ENCODE results near the gene TP73. TPM values are rescaled to one million over a fixed set of nuclear protein-coding genes. Genes with fewer than 3 reads are reported as not detected.

TP73 gene
- total RNA-seq, 4 donors from 2014 or later = 0.30 to 0.76 TPM; not detected in 2

DNA sequence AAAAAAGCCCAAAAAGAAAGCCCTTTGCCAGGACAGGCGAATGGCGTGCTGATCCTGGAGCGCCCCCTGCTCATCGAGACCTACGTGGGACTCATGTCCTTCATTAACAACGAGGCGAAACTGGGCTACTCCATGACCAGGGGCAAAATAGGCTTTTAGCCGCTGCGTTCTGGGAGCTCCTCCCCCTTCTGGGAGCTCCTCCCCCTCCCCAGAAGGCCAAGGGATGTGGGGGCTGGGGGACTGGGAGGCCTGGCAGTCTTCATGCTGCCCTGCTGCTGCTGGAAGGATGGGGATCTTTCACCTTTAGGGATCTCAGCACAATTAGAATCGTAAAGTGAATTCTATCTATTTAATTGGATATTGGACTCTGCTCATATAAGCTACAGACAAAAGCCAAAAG, 23.9 kb upstream of the TP73 start:
- intact Hi-C loops (cut with DNase I; ENCODE audit: low total_unique reads) = no loop called here
- TF ChIP-seq, protein P1, sequence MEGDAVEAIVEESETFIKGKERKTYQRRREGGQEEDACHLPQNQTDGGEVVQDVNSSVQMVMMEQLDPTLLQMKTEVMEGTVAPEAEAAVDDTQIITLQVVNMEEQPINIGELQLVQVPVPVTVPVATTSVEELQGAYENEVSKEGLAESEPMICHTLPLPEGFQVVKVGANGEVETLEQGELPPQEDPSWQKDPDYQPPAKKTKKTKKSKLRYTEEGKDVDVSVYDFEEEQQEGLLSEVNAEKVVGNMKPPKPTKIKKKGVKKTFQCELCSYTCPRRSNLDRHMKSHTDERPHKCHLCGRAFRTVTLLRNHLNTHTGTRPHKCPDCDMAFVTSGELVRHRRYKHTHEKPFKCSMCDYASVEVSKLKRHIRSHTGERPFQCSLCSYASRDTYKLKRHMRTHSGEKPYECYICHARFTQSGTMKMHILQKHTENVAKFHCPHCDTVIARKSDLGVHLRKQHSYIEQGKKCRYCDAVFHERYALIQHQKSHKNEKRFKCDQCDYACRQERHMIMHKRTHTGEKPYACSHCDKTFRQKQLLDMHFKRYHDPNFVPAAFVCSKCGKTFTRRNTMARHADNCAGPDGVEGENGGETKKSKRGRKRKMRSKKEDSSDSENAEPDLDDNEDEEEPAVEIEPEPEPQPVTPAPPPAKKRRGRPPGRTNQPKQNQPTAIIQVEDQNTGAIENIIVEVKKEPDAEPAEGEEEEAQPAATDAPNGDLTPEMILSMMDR (IDR thresholded peaks at IDR 0.05) = no peak
- TF ChIP-seq POLR2A (IDR thresholded peaks at IDR 0.05) = no peak
- Histone ChIP-seq H3K36me3 (no peaks in the 10 kb centered on the region), H3K4me3 (no peak overlapping the region), H3K27ac (no peak overlapping the region), H3K9me3 (no peaks in the 10 kb centered on the region), H3K4me1 (peaks cover 0 to 3% of the 10 kb centered on the region in 2 donors), H3K27me3 (no peaks in the 10 kb centered on the region)
- DNase-seq = no peak

DNA sequence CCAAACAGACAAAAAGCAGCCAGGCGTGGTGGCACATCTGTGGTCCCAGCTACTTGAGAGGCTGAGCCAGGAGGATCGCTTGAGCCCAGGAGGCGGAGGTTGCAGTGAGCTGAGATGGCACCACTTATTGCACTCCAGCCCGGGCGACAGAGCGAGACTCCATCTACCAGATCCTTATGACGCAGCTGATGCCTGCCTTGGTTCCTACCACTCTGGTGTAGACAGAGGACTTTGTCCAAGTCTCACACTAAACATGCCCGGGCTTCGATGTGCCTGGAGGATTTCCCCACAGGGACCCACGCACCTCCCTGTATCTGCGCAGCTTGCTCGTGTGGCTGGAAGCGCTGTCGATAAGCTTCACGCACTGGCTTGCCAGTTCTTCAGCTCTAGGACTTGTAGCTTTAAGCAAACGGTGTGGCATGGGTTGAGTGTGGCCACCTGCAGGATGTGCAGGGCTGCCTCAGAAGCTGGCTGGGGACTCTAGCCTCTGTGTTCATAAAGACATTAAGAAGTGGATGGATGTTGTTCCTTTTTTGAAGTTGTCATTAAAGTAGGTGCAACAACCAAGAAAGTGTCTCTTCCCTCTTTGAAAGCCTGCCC, 22.7 kb upstream of the TP73 start:
- intact Hi-C loops (cut with DNase I; ENCODE audit: low total_unique reads) = no loop called here
- H3K9me3 ChIP-seq = no peaks in the 10 kb centered on the region
- no peak overlapping the region for H3K27ac ChIP-seq
- TF ChIP-seq, protein P1 (IDR thresholded peaks at IDR 0.05) = no peak
- TF ChIP-seq POLR2A (IDR thresholded peaks at IDR 0.05) = no peak
- H3K4me1 ChIP-seq = no peaks in the 10 kb centered on the region
- no peak overlapping the region for H3K4me3 ChIP-seq
- no peaks in the 10 kb centered on the region for H3K27me3 ChIP-seq
- no peaks in the 10 kb centered on the region for H3K36me3 ChIP-seq
- DNase-seq = no peak

DNA sequence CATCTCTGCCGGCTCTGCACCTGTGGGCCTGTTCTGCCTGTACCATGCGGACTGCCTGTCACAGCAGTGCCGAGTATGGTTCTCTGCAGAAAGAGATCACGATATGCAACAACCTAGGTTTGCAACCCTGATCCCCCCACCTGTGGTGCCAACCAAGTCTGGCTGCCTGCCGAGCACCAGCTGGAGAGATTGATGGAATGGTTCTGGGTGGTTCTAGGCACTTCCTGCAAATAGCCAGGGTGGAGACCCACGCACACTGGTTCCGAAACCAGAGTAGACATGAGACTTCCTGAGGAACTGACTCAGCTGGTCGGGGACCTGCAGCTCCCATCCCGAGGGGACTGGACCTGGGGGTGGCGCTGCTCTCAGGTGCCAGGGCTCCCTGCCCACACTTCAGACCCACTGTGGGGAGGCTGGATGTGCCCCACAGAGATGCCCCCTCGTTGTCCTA, 22.1 kb upstream of the TP73 start:
- no peaks in the 10 kb centered on the region for H3K9me3 ChIP-seq
- no peak for TF ChIP-seq POLR2A (IDR thresholded peaks at IDR 0.05)
- TF ChIP-seq, protein P1 (IDR thresholded peaks at IDR 0.05) = no peak
- intact Hi-C loops (cut with DNase I; ENCODE audit: low total_unique reads) = no loop called here
- no peaks in the 10 kb centered on the region for H3K4me1 ChIP-seq
- H3K27me3 ChIP-seq = no peaks in the 10 kb centered on the region
- no peak overlapping the region for H3K27ac ChIP-seq
- DNase-seq = no peak
- H3K4me3 ChIP-seq = no peak overlapping the region
- H3K36me3 ChIP-seq = no peaks in the 10 kb centered on the region

DNA sequence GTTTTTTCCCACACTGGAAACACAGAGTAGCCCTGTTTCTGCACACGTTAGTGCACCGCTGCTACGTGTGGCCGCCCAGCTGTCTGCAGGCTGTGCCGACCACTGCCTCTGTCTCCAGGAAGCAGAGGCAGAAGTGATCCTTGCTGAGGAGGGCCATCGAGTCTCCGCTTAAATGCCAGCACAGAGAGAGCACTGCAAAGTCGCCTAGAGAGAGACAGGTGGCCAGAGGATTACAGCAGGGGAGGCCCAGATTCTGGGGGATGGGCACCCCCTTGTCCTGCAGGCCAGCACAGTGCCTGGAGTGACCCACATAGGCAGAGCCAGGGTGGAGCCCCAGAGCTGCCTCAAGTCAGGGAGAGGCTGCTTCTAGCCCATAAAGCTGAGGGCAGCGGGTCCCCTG, 21.4 kb upstream of the TP73 start:
- Histone ChIP-seq H3K36me3 (no peaks in the 10 kb centered on the region), H3K27ac (no peak overlapping the region), H3K4me3 (no peak overlapping the region), H3K27me3 (no peaks in the 10 kb centered on the region), H3K9me3 (no peaks in the 10 kb centered on the region), H3K4me1 (no peaks in the 10 kb centered on the region)
- intact Hi-C loops (cut with DNase I; ENCODE audit: low total_unique reads) = no loop called here
- TF ChIP-seq POLR2A (IDR thresholded peaks at IDR 0.05) = no peak
- TF ChIP-seq, protein P1 (IDR thresholded peaks at IDR 0.05) = no peak
- DNase-seq = no peak

DNA sequence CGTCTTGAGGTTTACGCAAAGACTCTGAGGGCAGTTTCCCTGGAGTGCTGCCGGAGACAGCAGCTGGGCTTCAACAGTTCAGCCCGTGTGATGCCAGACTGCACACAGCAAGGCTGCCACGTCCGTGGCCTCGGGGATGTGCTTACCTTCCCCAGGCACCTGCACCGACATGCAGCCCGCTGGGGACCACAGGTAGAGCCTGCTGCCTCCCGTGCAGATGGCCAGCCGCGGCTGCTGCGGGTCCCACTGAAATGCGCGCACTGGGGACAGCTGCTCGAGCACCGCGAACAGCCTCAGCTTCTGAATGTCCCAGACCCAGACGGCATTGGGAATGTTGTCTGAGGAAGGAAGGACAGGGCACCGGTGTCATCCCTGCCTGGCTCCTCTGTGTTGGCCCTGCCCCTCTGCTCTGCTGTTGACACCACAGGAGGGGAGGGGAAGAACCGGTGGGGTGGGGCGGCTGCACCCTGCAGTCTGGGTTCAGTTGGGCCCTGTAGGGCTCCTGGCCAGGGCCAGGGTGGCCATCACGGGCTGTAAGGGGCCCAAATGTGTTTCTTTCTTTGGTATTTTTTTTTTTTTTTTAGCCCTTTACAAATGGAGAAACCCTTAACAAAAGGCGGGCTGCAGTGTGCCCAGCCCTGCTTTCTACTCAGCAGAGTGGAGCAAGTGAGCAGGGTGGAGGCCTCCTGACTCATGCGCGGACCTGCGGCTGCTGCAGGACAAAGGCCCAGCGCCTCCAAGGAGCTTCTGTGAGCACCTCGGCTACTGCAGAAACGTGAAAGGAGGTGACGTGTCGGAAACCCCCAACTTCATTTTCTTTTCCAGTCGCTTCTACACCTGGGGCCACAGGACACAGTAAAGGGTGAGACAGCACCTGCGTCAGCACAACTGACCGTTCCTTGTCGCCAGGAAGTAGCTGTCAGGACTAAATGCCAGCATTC, 20.7 kb upstream of the TP73 start:
- H3K36me3 ChIP-seq = no peaks in the 10 kb centered on the region
- DNase-seq = no peak

More for the DNA sequence above, 20.7 kb upstream of the TP73 start:
- intact Hi-C loops (cut with DNase I; ENCODE audit: low total_unique reads) = no loop called here
- TF ChIP-seq, protein P1 (IDR thresholded peaks at IDR 0.05) = no peak
- no peak for TF ChIP-seq POLR2A (IDR thresholded peaks at IDR 0.05)
- Histone ChIP-seq H3K4me3 (no peak overlapping the region), H3K9me3 (no peaks in the 10 kb centered on the region), H3K27ac (no peak overlapping the region), H3K4me1 (no peaks in the 10 kb centered on the region), H3K27me3 (no peaks in the 10 kb centered on the region)
